HTERT RPE-1 (cell line): ENCODE data around the gene JAK1.
"Not testable (repeated sequence)": the region's sequence is repeated elsewhere in the genome, so short reads cannot be mapped to it uniquely, and the experiment has no call there.

Source experiments
- in situ Hi-C: fragments of 300-500 bp; cut with MboI; formaldehyde crosslinking; loops from 4 replicates; pipeline ENCODE4 v1.14.3; 2020; ENCODE audit warnings: low sequenced_read_pairs

Gene JAK1

DNA sequence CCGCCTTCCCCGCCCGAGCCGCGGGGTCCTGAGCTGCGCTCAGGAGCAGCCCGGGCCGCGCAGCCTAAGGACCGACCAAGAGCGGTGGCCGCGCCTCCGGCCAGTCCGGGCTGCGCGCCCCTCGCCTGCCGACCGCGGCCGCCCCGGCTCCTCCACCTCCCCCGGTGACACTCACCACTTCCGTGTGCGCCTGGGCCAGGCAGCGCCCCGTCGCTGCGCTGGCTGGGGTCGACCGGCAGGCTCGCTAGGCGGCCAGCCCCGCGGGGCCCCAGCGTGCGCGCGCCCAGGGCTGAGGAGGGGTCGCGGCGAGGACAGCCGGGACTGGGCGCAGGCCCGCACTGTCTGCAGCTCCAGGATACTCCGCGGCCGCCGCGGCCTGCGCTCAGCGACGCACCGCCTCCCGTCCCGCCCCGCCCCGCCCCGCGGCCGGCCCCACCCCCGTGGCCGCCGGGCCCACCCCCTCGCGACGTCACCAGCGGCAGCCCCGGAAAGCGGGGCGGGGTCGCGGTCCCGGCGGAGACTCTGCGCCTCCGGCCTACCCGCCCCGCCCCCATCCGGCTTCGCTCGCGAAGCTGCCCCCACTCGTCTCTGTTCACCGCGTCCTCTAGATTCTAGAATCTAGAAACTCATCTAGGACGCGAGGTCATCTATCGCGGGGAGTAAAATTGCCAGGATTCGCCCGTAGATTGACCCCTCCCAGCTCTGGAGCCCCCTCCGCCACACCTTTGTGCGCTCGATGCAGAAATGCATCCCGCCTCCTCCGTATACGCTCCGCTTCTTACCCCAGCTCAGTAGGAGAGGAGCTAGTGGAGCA is at the start of gene JAK1:
JAK1 (minus strand) TSS at position 392 of the 814 bp plus-strand sequence. CDS start 80,285 bp downstream, outside the sequence.
- in situ Hi-C loops: no loop called here

- in situ Hi-C loops: no loop called here
These were observed 48.0 kb upstream of the JAK1 start for GRCh38 chr1:65014321-65014720.

DNA sequence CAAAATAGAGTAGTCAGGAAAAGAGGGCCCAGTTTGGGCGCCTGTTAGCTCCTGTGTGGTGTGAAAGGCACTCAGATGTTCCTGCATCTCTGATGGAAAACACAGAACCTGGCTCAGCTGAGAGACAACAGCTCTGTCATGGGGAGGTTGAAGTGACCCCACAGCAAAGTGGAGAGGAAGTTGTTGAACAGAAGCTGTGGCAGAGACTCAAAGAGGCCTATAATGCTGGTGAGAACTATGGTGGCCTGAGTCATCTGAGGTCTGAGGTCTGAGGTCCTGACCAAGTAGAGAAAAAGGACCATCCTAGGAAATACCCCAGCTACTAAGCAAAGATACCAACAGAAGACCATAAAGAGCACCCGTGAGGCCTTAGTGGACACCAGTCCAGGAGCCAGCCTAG is 45.6 kb upstream of the JAK1 start:
- in situ Hi-C loops: no loop called here

DNA sequence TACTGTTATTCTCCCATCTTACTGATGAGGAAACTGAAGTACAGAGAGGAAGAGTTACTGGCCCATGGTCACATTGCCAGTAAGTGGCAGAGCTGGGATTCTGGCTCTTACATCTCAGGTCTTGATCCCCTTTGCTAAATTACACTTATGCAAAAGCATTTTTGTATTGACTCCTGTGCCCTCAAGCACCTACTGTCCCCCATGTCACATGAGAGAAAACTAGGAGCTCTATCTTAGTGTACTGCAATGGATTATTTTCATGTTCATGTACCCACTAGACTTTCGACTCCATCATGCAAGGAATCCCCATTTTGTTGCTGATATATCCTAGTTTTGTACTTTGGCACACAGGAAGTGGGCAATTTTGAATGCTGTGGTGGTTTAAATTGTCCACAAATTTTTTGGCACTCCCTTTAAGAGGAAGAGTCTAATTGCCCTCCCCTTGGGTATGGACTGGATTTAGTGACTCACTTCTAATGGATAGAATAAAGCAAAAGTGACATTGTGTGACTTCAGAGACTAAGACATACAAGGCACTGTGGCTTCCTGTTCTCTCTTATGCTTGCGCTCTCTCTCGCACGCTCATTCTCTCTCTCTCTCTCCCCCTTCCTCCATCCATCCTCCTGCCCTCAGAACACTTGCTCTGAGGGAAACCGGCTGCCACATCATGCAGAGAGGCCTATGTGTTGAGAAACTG is 43.5 kb upstream of the JAK1 start:
- in situ Hi-C loops: no loop called here

DNA sequence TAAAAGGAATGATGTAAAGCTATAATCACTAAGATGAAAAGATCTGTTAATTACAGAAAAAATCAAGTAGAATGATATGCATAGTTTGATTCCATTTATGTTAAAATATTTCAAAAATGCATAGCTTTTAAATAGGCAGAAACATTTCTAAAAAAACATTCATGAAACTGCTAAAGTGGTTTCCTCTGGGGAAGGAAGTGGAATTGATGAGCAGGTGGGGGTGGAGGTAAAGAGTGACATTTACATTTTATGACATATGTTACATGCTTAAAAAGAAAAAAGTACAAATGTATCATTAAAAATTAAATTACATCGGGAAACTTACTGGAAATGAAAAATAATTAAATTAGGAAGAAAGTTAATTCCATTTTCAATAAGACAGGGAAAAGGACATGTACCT is 42.8 kb upstream of the JAK1 start:
- in situ Hi-C loops: no loop called here

DNA sequence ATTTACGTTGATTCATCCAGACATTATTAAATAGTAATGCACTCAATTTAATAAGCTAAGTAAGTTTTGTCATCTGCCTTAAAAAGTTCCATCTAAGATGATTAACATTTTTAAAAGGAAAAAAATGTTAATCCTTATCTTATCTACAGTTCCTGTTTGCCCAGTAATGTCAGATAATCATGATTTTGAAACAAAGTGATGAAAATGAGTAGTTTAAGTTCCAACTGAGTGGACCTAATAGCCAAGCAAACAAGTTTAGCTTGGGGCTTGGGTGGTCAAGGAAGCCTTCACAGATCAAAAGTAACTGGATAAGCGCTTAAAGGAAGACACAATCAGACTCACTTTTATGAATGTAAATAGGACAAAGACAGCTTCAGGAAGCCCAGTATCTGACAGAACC is 40.5 kb upstream of the JAK1 start:
- in situ Hi-C loops: no loop called here

DNA sequence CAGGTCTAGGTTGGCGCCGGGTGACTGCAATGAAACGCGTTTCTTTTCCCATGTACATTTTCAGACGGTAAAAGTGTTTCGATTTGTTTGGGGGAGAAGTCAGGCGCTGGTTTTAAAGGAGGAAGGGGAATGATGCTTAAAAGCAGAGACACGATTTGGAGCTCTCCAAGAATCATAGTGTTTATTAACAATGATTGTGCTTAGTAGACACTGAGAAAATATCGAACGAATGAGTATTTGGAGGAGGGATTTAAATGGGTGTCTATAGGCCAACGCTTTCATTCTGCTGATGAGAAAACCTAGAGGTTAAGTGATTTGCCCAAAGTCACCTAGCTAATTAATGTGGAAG is 36.9 kb upstream of the JAK1 start:
- in situ Hi-C loops: no loop called here

DNA sequence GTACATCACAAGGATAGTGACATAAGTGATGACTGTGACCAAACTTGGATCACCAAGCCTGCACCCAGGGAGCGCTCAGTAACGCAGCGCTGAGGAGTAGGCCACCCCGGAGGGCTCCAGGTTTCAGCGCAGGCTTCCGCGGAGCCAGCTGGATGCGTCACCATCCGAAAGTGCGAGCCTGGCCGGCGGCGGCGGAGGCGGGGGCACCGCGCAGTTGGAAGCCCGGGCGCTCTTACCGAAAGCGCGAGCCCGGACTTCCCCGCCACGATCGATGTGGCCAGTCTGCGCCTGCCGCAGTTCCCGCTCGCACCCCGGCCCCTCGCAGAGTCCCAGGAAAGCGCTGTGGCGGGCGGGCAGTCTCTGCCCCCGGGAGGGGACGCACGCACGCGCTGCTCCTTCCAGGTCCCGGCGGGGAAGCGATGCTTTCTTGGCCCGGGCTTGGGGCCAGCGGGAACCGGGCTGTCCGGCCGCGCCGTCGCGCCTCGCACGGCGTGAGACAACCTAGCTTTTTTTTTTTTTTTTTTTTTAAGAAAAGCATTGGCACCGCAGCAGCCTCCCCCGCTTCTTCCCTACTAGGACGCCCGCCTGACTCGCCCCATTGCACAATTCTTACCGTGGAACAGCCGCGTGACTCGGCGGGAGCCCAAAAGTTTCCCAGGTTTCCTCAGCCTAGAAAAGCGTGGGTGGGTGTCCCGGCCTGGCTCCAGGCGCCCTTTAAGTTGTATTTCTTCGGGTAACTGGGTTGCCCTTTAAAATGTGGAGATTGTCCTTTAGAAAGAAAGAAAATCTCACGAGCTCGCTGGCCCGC is 36.4 kb upstream of the JAK1 start:
- in situ Hi-C loops: no loop called here

DNA sequence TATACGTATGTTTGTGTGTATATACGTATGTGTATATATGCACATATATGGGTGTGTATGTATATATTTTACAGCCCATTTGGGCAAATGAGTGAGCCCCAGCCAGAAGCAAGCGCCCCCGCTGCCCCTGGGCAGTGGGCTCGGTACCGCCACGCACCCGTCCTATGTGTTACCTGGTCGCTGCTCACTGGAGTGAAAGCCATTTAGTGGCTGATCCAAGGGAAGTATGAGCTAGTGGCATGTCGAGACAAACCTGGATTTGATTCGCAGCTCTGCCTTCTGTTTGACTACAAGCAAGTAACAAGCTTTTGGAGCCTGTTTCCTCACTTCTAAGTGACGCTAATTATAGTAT is 35.8 kb upstream of the JAK1 start:
- in situ Hi-C loops: no loop called here

DNA sequence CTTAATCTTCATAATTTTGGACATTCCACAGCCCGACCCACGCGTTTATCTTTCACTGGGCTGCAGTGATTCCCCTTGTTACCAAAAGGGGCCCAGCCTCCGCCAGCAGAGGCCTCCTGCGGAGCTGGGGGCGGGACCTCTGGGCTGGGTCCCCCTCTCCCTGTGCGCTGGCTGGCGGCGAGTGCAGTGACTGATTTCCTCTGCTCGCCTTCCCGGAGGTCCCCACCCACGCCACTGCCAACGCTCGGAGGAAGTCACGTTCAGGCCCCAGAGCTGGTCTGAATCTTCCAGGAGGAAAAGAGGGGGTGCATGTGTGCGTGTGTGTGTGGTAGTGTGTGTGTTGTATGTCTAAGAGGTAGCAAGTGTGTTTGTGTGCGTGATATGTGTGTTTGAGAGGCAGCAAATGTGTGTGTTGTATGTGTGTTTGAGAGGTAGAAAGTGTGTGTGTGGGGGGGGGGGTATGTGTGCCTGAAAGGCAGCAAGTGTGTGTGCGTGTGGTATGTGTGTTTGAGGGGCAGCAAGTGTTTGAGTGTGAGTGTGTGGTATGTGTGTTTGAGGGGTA is 35.0 kb upstream of the JAK1 start:
- in situ Hi-C loops: no loop called here

GRCh38 chr1:64998425-64998948 is 32.1 kb upstream of the JAK1 start:
- in situ Hi-C loops: not testable (repeated sequence)

DNA sequence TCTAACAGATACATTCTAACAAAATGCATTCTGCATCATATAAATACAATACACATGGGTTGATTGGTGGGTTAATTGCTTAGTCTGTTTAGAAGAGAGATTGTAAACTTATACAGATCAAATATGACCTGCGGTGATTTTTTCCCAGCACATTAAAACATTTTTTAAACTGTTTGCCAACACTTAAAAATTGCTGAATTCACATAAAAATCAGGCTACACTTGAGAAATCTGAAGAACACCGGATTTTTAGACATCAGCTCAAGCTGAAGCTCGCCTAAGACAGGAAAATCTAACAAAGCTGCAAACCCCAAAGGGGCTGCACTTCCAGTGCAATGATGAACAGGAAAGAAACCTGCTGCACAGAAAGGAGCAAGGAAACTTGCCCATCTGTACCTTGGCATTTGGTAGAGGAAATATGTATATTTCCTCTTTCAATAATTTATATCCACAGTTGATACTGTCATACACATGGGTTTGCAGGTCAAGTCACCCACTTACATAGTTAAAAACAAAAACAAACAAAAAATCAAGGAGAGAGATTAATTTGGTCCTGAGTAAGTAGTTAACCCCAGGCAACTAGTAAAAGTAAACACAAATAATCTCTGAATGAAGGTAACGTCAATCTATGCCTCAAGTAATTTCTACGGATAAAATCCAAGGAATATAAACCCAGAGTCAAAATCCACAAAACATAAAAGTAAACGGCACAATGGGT is 30.4 kb upstream of the JAK1 start:
- in situ Hi-C loops: no loop called here

DNA sequence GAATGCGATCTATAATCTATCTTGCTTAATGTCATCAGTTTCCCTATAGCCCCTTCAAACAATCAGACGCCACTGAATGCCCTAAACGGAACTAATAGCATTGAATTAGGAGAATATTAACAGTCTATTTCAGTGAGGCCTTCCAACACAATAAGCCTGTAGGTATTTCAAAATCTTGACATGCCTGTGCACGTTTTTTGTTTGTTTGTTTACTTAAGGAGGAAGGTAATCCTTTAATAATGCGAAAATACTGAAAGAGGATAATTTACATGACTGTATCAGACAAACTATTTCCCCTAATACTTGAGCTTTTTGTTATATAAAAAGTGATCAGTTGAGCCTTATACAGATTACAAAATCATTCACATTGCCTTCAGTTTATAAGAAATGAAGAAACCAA is 29.0 kb upstream of the JAK1 start:
- in situ Hi-C loops: no loop called here

DNA sequence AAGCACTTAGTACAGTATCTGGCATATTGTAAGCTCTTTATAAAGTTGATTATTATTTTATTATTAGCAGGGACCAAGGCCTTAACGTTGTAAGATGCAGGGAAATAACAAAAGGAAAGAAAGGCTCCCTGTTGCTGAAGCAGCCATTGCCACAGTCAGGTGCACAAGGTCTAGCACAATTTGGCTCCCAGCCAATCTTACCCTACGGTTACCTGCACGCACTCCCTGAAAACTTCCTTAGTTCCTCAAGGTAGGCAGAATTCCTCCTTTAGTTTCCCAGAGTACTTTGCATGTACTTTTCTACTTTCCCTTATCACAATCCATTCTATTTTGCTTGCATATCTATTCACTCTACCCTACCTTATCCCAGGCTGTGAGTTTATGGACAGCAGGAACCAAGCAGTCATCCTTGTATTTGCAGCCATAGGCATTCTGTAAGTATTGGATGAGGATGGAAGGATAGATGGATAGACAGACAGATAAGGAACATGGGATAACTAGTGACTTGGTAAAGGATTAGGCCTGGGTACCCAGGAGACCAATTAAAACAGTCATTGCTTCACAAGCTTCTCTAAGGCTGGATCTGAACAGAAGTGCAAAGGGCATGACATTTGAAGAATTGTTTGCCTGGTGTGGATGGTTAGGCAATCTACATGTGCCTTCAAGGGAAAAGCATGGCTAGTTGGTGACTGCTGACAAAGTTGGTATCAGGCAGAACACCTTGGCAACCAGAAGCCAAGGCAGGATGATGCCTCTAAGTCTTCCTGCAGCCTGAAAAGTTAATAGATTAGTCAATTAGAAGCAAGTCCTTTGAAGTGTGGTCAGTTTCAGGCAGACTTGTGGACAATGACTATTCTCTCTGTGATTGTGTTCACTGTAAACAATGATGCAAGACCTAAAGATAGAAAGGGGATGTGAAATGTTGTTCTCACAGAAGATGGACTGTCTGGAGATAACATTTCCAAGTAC is 20.8 kb upstream of the JAK1 start:
- in situ Hi-C loops: no loop called here

- in situ Hi-C loops: no loop called here
These were observed 18.4 kb upstream of the JAK1 start for GRCh38 chr1:64984737-64985136.

DNA sequence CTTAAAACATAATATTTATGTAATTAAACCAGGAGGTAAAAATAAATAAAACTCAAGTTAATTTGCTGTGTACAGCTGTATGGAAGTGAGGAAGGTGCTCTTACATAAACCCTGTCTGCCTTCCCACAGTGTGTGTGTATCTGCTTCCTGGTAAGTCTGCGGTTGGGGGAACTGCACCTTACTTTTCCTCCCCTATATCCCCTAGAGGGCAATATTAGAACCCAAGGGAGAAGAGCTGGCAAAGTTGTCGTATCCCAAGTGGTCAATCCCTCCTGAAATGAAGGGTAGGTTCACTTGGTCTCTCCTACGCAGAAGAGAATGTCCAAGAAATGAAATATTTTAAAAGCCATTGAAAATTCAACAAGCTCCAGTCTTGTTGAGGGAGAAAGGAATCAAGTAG is 17.8 kb upstream of the JAK1 start:
- in situ Hi-C loops: no loop called here

GRCh38 chr1:64983110-64983509 is 16.8 kb upstream of the JAK1 start:
- in situ Hi-C loops: no loop called here

DNA sequence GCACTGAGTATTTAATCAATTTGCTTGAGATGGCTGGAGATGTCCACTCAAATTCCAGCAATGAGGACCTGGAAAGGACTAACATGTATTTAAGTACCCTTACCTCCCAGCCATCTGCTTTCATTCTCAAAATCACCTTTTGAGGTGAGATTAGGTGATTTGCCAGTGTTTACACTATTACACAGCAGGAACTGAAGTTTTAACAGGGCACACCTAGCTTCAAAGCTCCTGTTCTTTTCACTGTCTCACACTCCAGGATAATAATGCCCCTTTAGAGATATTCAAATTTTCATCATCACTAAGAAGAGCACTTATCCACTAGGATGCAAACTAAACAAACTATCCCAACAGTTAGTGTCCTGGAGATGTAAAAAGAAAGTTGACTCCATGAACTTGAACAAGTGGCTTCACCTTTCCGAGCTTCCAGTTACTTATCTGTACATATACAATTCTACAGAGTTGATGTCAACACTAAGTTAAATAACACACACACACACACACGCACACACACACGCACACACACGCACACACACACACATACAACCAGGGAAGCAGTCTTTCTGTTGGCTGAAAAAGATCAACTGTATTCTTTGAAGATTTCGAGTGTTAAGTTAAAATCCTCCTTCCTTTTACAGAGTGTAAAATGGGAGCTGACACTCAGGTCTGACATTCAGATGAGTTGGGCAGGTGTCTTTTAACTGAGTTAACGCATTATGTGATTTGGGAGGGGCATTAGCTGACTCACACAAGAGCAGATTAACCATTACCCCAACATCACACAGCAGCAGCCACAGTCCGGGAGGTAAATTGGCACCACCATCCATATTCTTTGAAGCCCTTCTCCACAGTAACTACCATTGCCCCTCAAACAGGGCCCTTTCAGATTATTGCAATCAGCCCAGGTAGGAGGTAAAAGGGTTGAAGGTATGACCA is 15.5 kb upstream of the JAK1 start:
- in situ Hi-C loops: no loop called here
